HepG2 (cell line): ENCODE measurements around the gene DNTTIP2. TPM values are rescaled to one million over a fixed set of nuclear protein-coding genes. Genes with fewer than 3 reads are reported as not detected.

Source experiments
- ATAC-seq: fragments of 200-7000 bp; cut with Tn5 transposase; 3 replicates; pipeline ENCODE4 v1.9.1; 2020; ENCODE audit warnings: mild to moderate bottlenecking, moderate library complexity
- BruUV-seq: library from RNA; stranded (reverse); fragments of 400-500 nt; replicated peaks from 2 replicates; lab custom pipeline; 2021; lab: Mats Ljungman, UMichigan
- CTCF ChIA-PET: fragments of 300-600 bp; formaldehyde crosslinking; extraction: SDS; loops from one replicate; lab custom pipeline; 2021; ENCODE audit warnings: low total read pairs, inconsistent platforms, low intra/inter-chr PET ratio; lab: Yijun Ruan, JAX
- POLR2A ChIA-PET: fragments of 350-600 bp; sonication (Branson Sonifier 250); formaldehyde crosslinking; loops from one replicate; lab custom pipeline; 2020; ENCODE audit warnings: antibody characterized with exemption, inconsistent platforms; lab: Yijun Ruan, JAX
- DNase-seq: peaks from one replicate; pipeline ENCODE4 v3.0.0-alpha.2; 2015; ENCODE audit warnings: low spot score
- FAIRE-seq: peaks from 3 replicates; lab custom pipeline; 2011; peaks lifted over from hg19 to GRCh38; lab: Jason Lieb, UNC
- H2AFZ ChIP-seq: one replicate; pipeline ENCODE4 v1.6.1; 2011; ENCODE audit warnings: low read length, inconsistent platforms
- H3K27ac ChIP-seq: fragments of 300-600 bp; 3 replicates; pipeline ENCODE4 v1.8.0; 2011; ENCODE audit warnings: mixed run types, mild to moderate bottlenecking, mixed read lengths, low read length, inconsistent platforms; ENCODE audit not compliant: insufficient read depth; ENCODE audit errors: extremely low read length
- H3K27me3 ChIP-seq, 2 experiments: fragments of 200-600 bp in 1 of 2; 2 replicates in 1 of 2; 3 replicates in 1 of 2; pipeline versions ENCODE4 v1.6.0 to v1.8.0; 2011; ENCODE audit warnings: low read length in 2 of 2, mild to moderate bottlenecking in 2 of 2, moderate library complexity in 2 of 2, inconsistent platforms in 1 of 2; ENCODE audit not compliant: insufficient read depth in 2 of 2, control insufficient read depth in 1 of 2
- H3K36me3 ChIP-seq, 2 experiments: fragments of 200-600 bp in 1 of 2; replicated peaks in 1 of 2; 2 replicates in 1 of 2; 3 replicates in 1 of 2; pipeline versions ENCODE4 v1.5.1 to v1.8.0; 2011; ENCODE audit warnings: low read length in 2 of 2, inconsistent platforms in 1 of 2; ENCODE audit not compliant: insufficient read depth in 2 of 2, control insufficient read depth in 1 of 2
- H3K4me1 ChIP-seq: 2 replicates; pipeline ENCODE4 v1.5.1; 2012; ENCODE audit warnings: low read length, inconsistent platforms; ENCODE audit not compliant: insufficient read depth
- H3K4me2 ChIP-seq: 2 replicates; pipeline ENCODE4 v1.6.0; 2011; ENCODE audit warnings: low read depth, low read length, inconsistent platforms
- H3K4me3 ChIP-seq, 3 experiments: fragments of 200-600 bp in 1 of 3; sonication (generic), shearing (Covaris generic) in 1 of 3; replicated peaks in 1 of 3; 2 replicates each; pipeline ENCODE4 v1.5.1; 2011 to 2016; ENCODE audit warnings: low read length in 3 of 3, inconsistent platforms in 2 of 3, low read depth in 2 of 3, mild to moderate bottlenecking in 2 of 3, control low read depth in 1 of 3, mixed read lengths in 1 of 3; ENCODE audit not compliant: insufficient read depth in 1 of 3
- H3K79me2 ChIP-seq: one replicate; pipeline ENCODE4 v1.6.1; 2011; ENCODE audit warnings: low read length, inconsistent platforms; ENCODE audit not compliant: insufficient read depth
- H3K9ac ChIP-seq: 2 replicates; pipeline ENCODE4 v1.6.0; 2011; ENCODE audit warnings: mild to moderate bottlenecking, low read depth, low read length, inconsistent platforms; ENCODE audit not compliant: insufficient read depth
- H3K9me3 ChIP-seq: 2 replicates; pipeline ENCODE4 v1.5.1; 2012; ENCODE audit warnings: mild to moderate bottlenecking, low read length
- H4K20me1 ChIP-seq: 2 replicates; pipeline ENCODE4 v1.6.0; 2011; ENCODE audit warnings: inconsistent platforms, mild to moderate bottlenecking, low read length, moderate library complexity; ENCODE audit not compliant: insufficient read depth
- CENPX ChIP-seq: sonication (generic); formaldehyde crosslinking; IDR thresholded peaks from 2 replicates; pipeline ENCODE4 v1.9.0; 2021; ENCODE audit warnings: mild to moderate bottlenecking, missing genetic modification reagents, moderate library complexity
- E2F5 ChIP-seq: sonication (generic); formaldehyde crosslinking; conservative IDR thresholded peaks from 2 replicates; pipeline ENCODE4 v1.4.0; 2020; ENCODE audit warnings: missing genetic modification reagents
- EP300 ChIP-seq, 3 experiments: sonication (generic) in 1 of 3; formaldehyde crosslinking in 1 of 3; IDR thresholded peaks; 2 replicates each; pipeline versions ENCODE4 v1.5.1 to v1.6.1; 2011 to 2020; ENCODE audit warnings: low read depth in 2 of 3, low read length in 2 of 3, borderline replicate concordance in 1 of 3, improper control_type of control experiment in 1 of 3, mild to moderate bottlenecking in 1 of 3, missing genetic modification reagents in 1 of 3, moderate library complexity in 1 of 3
- NAIF1 ChIP-seq: sonication (generic); formaldehyde crosslinking; IDR thresholded peaks from 2 replicates; pipeline ENCODE4 v1.5.0; 2020; ENCODE audit warnings: mild to moderate bottlenecking, missing genetic modification reagents, borderline replicate concordance
- NFIC ChIP-seq: IDR thresholded peaks from 2 replicates; pipeline ENCODE4 v1.6.1; 2012; ENCODE audit warnings: mild to moderate bottlenecking, low read length, inconsistent platforms
- REL ChIP-seq: sonication (generic); formaldehyde crosslinking; conservative IDR thresholded peaks from 2 replicates; pipeline ENCODE4 v1.8.0; 2022; ENCODE audit warnings: mild to moderate bottlenecking, missing genetic modification reagents, moderate library complexity
- SMARCE1 ChIP-seq: fragments of 450-650 bp; IDR thresholded peaks from 2 replicates; pipeline ENCODE4 v1.6.1; 2017; ENCODE audit warnings: borderline replicate concordance
- ZFP90 ChIP-seq: sonication (generic); formaldehyde crosslinking; IDR thresholded peaks from 2 replicates; pipeline ENCODE4 v1.8.0; 2022; ENCODE audit warnings: missing genetic modification reagents, mild to moderate bottlenecking, inconsistent platforms, borderline replicate concordance
- ZNF251 ChIP-seq: sonication (generic); formaldehyde crosslinking; IDR thresholded peaks from 2 replicates; pipeline ENCODE4 v1.9.0; 2021; ENCODE audit warnings: mild to moderate bottlenecking, missing genetic modification reagents
- ZNF670 ChIP-seq: sonication (generic); formaldehyde crosslinking; IDR thresholded peaks from 2 replicates; pipeline ENCODE4 v1.8.0; 2022; ENCODE audit warnings: mild to moderate bottlenecking, missing genetic modification reagents, borderline replicate concordance
- WGBS: methylation state at CpG from one replicate; pipeline ENCODE4 v1.1.6; 2017; ENCODE audit warnings: low lambda C conversion rate; 5-methylcytosine and 5-hydroxymethylcytosine counted together
- in situ Hi-C: cut with HindIII; loops from 2 replicates; pipeline ENCODE4 v1.10.0; 2017; ENCODE audit warnings: low pct_unique_long_range_greater_than_20kb; ENCODE audit not compliant: extremely low pct_ligation_motif_present
- intact Hi-C: fragments of 100-400 bp; cut with micrococcal nuclease; formaldehyde crosslinking; loops from one replicate; pipeline ENCODE4 v1.10.0; 2022; ENCODE audit not compliant: unreplicated experiment
- polyA plus RNA-seq, 8 experiments: library from polyadenylated mRNA; depleted of rRNA in 3 of 8; stranded (reverse) in 7 of 8; unstranded in 1 of 8; fragments of >200 nt; fragmentation: Illumina TruSeq in 4 of 8; extraction: Trizol in 4 of 8; gene quantifications; 2 replicates each; pipeline versions ENCODE4 v1.2.1 to v1.2.3, GENCODE V29; 2011 to 2016; ENCODE audit warnings: low read depth in 4 of 8, missing spikeins in 1 of 8, mixed read lengths in 1 of 8; ENCODE audit not compliant: insufficient read depth in 1 of 8
- total RNA-seq, 5 experiments: library from RNA; depleted of rRNA; stranded (reverse); fragments of >200 nt; fragmentation: Illumina TruSeq; extraction: Trizol; gene quantifications; 2 replicates each; pipeline ENCODE4 v1.2.3, GENCODE V29; 2016; ENCODE audit warnings: low read depth in 1 of 5
- TF ChIP-seq, protein P1 (sequence below): sonication (generic); formaldehyde crosslinking; IDR thresholded peaks from 2 replicates; pipeline ENCODE4 v1.4.0; 2020; ENCODE audit warnings: mild to moderate bottlenecking, missing genetic modification reagents, borderline replicate concordance
- TF ChIP-seq, protein P2 (sequence below): sonication (generic); formaldehyde crosslinking; IDR thresholded peaks from 2 replicates; pipeline ENCODE4 v1.4.0; 2020; ENCODE audit warnings: missing genetic modification reagents, borderline replicate concordance
- TF ChIP-seq, protein P3 (sequence below): sonication (generic); formaldehyde crosslinking; IDR thresholded peaks from 2 replicates; pipeline ENCODE4 v1.5.0; 2020; ENCODE audit warnings: missing genetic modification reagents, mild to moderate bottlenecking, borderline replicate concordance

DNTTIP2 gene
- total and polyA plus RNA-seq, 2 of the 13 experiments (the other 11 are each of a cell fraction or from before 2014, with no cell fraction given), result 11.4 to 63.3 TPM

GRCh38 chr1:93822730-93823425 lies 56.1 kb downstream of the DNTTIP2 start:
- H3K9me3 ChIP-seq, result no peaks in the 10 kb centered on the region
- FAIRE-seq, result no peak
- H3K4me3 ChIP-seq, result no peak overlapping the region
- H3K4me2 ChIP-seq, result no peak overlapping the region
- ATAC-seq, result no peak
- WGBS, result 100% methylated on average over 2 of the region's 2 CpGs
- no peaks in the 10 kb centered on the region for H3K79me2 ChIP-seq
- no peak overlapping the region for H3K9ac ChIP-seq
- peaks cover 17% of the 10 kb centered on the region for H3K4me1 ChIP-seq
- BruUV-seq, result no TSS peak
- H4K20me1 ChIP-seq, result no peaks in the 10 kb centered on the region
- ChIA-PET CTCF (no interaction called here), POLR2A (interaction anchor here (1.2 kb wide), 1 partner anchor 23 kb away, joined by 3 read pairs; no protein-coding TSS in a partner anchor)
- H3K36me3 ChIP-seq, result no peaks in the 10 kb centered on the region
- no peak overlapping the region for H2AFZ ChIP-seq
- in situ Hi-C loops (loop anchor here (10.0 kb wide), 1 partner anchor 388 kb away; no protein-coding TSS in a partner anchor), intact Hi-C loops (no loop called here)
- no peaks in the 10 kb centered on the region for H3K27me3 ChIP-seq
- no peak for DNase-seq
- H3K27ac ChIP-seq, result no peak overlapping the region
- TF ChIP-seq ZNF251 (CRISPR knock-in tag) (no peak), E2F5 (CRISPR knock-in tag) (no peak), REL (CRISPR knock-in tag) (no peak), ZFP90 (CRISPR knock-in tag) (no peak), SMARCE1 (no peak), EP300 (IDR thresholded peaks at IDR 0.05; ENCODE audit: low read depth in 2 of 2, low read length in 2 of 2) (no peak), EP300 (CRISPR knock-in tag; IDR thresholded peaks at IDR 0.05; ENCODE audit: borderline replicate concordance) (no peak), CENPX (CRISPR knock-in tag) (no peak), NAIF1 (CRISPR knock-in tag) (no peak), ZNF670 (CRISPR knock-in tag) (no peak), NFIC (no peak)
- TF ChIP-seq, protein P1, sequence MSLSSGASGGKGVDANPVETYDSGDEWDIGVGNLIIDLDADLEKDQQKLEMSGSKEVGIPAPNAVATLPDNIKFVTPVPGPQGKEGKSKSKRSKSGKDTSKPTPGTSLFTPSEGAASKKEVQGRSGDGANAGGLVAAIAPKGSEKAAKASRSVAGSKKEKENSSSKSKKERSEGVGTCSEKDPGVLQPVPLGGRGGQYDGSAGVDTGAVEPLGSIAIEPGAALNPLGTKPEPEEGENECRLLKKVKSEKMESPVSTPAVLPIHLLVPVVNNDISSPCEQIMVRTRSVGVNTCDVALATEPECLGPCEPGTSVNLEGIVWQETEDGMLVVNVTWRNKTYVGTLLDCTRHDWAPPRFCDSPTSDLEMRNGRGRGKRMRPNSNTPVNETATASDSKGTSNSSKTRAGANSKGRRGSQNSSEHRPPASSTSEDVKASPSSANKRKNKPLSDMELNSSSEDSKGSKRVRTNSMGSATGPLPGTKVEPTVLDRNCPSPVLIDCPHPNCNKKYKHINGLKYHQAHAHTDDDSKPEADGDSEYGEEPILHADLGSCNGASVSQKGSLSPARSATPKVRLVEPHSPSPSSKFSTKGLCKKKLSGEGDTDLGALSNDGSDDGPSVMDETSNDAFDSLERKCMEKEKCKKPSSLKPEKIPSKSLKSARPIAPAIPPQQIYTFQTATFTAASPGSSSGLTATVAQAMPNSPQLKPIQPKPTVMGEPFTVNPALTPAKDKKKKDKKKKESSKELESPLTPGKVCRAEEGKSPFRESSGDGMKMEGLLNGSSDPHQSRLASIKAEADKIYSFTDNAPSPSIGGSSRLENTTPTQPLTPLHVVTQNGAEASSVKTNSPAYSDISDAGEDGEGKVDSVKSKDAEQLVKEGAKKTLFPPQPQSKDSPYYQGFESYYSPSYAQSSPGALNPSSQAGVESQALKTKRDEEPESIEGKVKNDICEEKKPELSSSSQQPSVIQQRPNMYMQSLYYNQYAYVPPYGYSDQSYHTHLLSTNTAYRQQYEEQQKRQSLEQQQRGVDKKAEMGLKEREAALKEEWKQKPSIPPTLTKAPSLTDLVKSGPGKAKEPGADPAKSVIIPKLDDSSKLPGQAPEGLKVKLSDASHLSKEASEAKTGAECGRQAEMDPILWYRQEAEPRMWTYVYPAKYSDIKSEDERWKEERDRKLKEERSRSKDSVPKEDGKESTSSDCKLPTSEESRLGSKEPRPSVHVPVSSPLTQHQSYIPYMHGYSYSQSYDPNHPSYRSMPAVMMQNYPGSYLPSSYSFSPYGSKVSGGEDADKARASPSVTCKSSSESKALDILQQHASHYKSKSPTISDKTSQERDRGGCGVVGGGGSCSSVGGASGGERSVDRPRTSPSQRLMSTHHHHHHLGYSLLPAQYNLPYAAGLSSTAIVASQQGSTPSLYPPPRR (CRISPR knock-in tag), result no peak
- TF ChIP-seq, protein P2, sequence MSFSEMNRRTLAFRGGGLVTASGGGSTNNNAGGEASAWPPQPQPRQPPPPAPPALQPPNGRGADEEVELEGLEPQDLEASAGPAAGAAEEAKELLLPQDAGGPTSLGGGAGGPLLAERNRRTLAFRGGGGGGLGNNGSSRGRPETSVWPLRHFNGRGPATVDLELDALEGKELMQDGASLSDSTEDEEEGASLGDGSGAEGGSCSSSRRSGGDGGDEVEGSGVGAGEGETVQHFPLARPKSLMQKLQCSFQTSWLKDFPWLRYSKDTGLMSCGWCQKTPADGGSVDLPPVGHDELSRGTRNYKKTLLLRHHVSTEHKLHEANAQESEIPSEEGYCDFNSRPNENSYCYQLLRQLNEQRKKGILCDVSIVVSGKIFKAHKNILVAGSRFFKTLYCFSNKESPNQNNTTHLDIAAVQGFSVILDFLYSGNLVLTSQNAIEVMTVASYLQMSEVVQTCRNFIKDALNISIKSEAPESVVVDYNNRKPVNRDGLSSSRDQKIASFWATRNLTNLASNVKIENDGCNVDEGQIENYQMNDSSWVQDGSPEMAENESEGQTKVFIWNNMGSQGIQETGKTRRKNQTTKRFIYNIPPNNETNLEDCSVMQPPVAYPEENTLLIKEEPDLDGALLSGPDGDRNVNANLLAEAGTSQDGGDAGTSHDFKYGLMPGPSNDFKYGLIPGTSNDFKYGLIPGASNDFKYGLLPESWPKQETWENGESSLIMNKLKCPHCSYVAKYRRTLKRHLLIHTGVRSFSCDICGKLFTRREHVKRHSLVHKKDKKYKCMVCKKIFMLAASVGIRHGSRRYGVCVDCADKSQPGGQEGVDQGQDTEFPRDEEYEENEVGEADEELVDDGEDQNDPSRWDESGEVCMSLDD (CRISPR knock-in tag), result no peak
- TF ChIP-seq, protein P3, sequence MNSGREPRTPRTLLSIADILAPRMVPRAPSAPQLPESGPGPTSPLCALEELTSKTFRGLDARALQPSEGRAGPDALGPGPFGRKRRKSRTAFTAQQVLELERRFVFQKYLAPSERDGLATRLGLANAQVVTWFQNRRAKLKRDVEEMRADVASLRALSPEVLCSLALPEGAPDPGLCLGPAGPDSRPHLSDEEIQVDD (CRISPR knock-in tag), result no peak
